Neuronal stem cell (in vitro differentiated cells): ENCODE data around the gene PAK6.

Experiments used
- DNase-seq: peaks from one replicate; pipeline ENCODE4 v3.0.0-alpha.2; 2013; ENCODE audit warnings: low spot score
- H2AFZ ChIP-seq: one replicate; pipeline ENCODE4 v1.6.1; 2013; ENCODE audit warnings: mild to moderate bottlenecking, low read length, inconsistent platforms
- H2AK5ac ChIP-seq: 2 replicates; pipeline ENCODE4 v1.6.1; 2013; ENCODE audit warnings: low read depth, mild to moderate bottlenecking, inconsistent platforms, low read length, moderate library complexity, mixed read lengths
- H2BK120ac ChIP-seq: 2 replicates; pipeline ENCODE4 v1.6.1; 2013; ENCODE audit warnings: low read depth, mild to moderate bottlenecking, inconsistent platforms, low read length, moderate library complexity, mixed read lengths
- H2BK12ac ChIP-seq: one replicate; pipeline ENCODE4 v1.6.1; 2013; ENCODE audit warnings: low read length, inconsistent platforms
- H2BK15ac ChIP-seq: 2 replicates; pipeline ENCODE4 v1.6.1; 2013; ENCODE audit warnings: mild to moderate bottlenecking, low read length, inconsistent platforms, mixed read lengths
- H2BK5ac ChIP-seq: one replicate; pipeline ENCODE4 v1.6.1; 2013; ENCODE audit warnings: inconsistent platforms, mild to moderate bottlenecking, low read length, moderate library complexity
- H3K14ac ChIP-seq: one replicate; pipeline ENCODE4 v1.6.1; 2013; ENCODE audit warnings: low read length, inconsistent platforms
- H3K18ac ChIP-seq: 2 replicates; pipeline ENCODE4 v1.6.1; 2013; ENCODE audit warnings: low read length, inconsistent platforms
- H3K23ac ChIP-seq: 2 replicates; pipeline ENCODE4 v1.6.1; 2013; ENCODE audit warnings: low read depth, mild to moderate bottlenecking, mixed read lengths, low read length, inconsistent platforms; ENCODE audit not compliant: poor library complexity
- H3K27ac ChIP-seq: replicated peaks from 3 replicates; pipeline ENCODE4 v1.5.1; 2013; ENCODE audit warnings: low read length, inconsistent platforms
- H3K27me3 ChIP-seq, 3 experiments: 2 replicates each; pipeline ENCODE4 v1.6.1; 2013; ENCODE audit warnings: low read length in 3 of 3, mild to moderate bottlenecking in 2 of 3, inconsistent platforms in 1 of 3, low read depth in 1 of 3, mixed read lengths in 1 of 3, moderate library complexity in 1 of 3; ENCODE audit not compliant: control insufficient read depth in 3 of 3, insufficient read depth in 3 of 3
- H3K36me3 ChIP-seq, 2 donors: replicated peaks in 1 of 2; 2 replicates each; pipeline ENCODE4 v1.6.1; 2013; ENCODE audit warnings: low read length in 2 of 2; ENCODE audit not compliant: control insufficient read depth in 2 of 2, insufficient read depth in 2 of 2
- H3K4ac ChIP-seq: 2 replicates; pipeline ENCODE4 v1.6.1; 2013; ENCODE audit warnings: inconsistent platforms, mild to moderate bottlenecking, low read length, moderate library complexity
- H3K4me1 ChIP-seq, 2 donors: 1 replicate in 1 of 2; 2 replicates in 1 of 2; pipeline ENCODE4 v1.6.1; 2013; ENCODE audit warnings: low read length in 2 of 2, low read depth in 1 of 2; ENCODE audit not compliant: control insufficient read depth in 2 of 2, insufficient read depth in 1 of 2
- H3K4me2 ChIP-seq: one replicate; pipeline ENCODE4 v1.6.1; 2013; ENCODE audit warnings: mild to moderate bottlenecking, low read length, inconsistent platforms; ENCODE audit not compliant: insufficient read depth, poor library complexity, severe bottlenecking
- H3K4me3 ChIP-seq, 2 donors: 2 replicates each; pipeline ENCODE4 v1.5.1; 2013; ENCODE audit warnings: low read length in 2 of 2, mild to moderate bottlenecking in 2 of 2, inconsistent platforms in 1 of 2, moderate library complexity in 1 of 2
- H3K79me1 ChIP-seq: one replicate; pipeline ENCODE4 v1.6.1; 2013; ENCODE audit warnings: low read depth, mild to moderate bottlenecking, inconsistent platforms, low read length, moderate library complexity
- H3K9ac ChIP-seq: one replicate; pipeline ENCODE4 v1.6.1; 2013; ENCODE audit warnings: mild to moderate bottlenecking, low read depth, low read length, inconsistent platforms; ENCODE audit not compliant: poor library complexity
- H3K9me3 ChIP-seq, 2 donors: replicated peaks in 1 of 2; 2 replicates each; pipeline versions ENCODE3 to v1.6.1; 2013; ENCODE audit warnings: low read length in 2 of 2, mild to moderate bottlenecking in 2 of 2, inconsistent platforms in 1 of 2, low read depth in 1 of 2, mixed read lengths in 1 of 2, moderate library complexity in 1 of 2; ENCODE audit not compliant: control insufficient read depth in 2 of 2, insufficient read depth in 1 of 2
- H4K8ac ChIP-seq: one replicate; pipeline ENCODE4 v1.6.1; 2013; ENCODE audit warnings: low read depth, mild to moderate bottlenecking, inconsistent platforms, low read length, moderate library complexity
- H4K91ac ChIP-seq: one replicate; pipeline ENCODE4 v1.6.1; 2013; ENCODE audit warnings: low read length, low read depth, mild to moderate bottlenecking, inconsistent platforms; ENCODE audit not compliant: poor library complexity
- WGBS, 2 donors: extraction: QIAGEN DNeasy Blood & Tissue Kit; methylation state at CpG; one replicate each; pipeline ENCODE4 v1.1.7; 2013; ENCODE audit warnings: missing lambda C conversion rate in 2 of 2, mixed read lengths in 1 of 2; ENCODE audit not compliant: insufficient read length in 2 of 2, insufficient replicate concordance in 1 of 2; ENCODE audit errors: extremely low coverage in 2 of 2; 5-methylcytosine and 5-hydroxymethylcytosine counted together

PAK6 gene

GRCh38 chr15:40267670-40268069 lies 28.8 kb downstream of the PAK6 start:
- no peak for DNase-seq
- H3K9ac ChIP-seq = peak overlapping the region; percentile 12
- H2AK5ac ChIP-seq = no peak overlapping the region
- H3K4ac ChIP-seq = no peak overlapping the region
- H2BK12ac ChIP-seq = peak overlapping the region; percentile 31
- H3K27ac ChIP-seq = no peak overlapping the region
- peaks cover 0 to 1% of the 10 kb centered on the region in 2 donors for H3K9me3 ChIP-seq
- no peak overlapping the region for H4K91ac ChIP-seq
- H4K8ac ChIP-seq = no peak overlapping the region
- no CpG with 5 or more reads among the region's 4 CpGs for WGBS, 2 donors
- H2BK5ac ChIP-seq = no peak overlapping the region
- no peaks in the 10 kb centered on the region for H3K36me3 ChIP-seq
- H3K14ac ChIP-seq = no peak overlapping the region
- H3K79me1 ChIP-seq = peaks cover under 1% of the 10 kb centered on the region
- no peak overlapping the region for H2BK120ac ChIP-seq
- no peak overlapping the region for H3K4me2 ChIP-seq
- no peak overlapping the region for H2BK15ac ChIP-seq
- no peak overlapping the region for H3K23ac ChIP-seq
- no peak overlapping the region for H2AFZ ChIP-seq
- no peaks in the 10 kb centered on the region for H3K27me3 ChIP-seq
- no peak overlapping the region for H3K4me3 ChIP-seq
- peak overlapping the region; percentile 57 for H3K18ac ChIP-seq
- peaks cover 5 to 15% of the 10 kb centered on the region in 2 donors for H3K4me1 ChIP-seq

DNA sequence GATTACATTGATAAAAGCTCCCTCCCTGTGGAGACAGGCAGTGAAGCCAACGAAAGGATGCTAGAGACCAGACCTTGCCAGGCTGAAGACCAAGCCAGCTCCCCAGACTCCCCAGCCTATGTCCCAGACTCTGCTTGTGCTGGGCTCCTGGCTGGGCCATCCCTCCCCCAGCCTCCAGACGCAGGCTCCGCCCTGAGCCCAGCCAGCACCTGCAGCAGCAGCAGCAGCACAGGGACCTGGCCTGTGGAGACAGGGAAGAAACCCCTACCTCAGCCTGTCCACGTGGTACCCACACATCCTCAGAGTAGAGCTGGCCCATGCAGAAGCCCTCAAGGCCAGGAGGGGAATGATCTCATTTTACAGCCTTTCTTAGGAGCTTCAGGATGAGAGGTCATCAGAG lies 30.7 kb downstream of the PAK6 start:
- no peak for DNase-seq
- H3K9ac ChIP-seq = peak overlapping the region; percentile 16
- peaks cover 1% of the 10 kb centered on the region for H3K79me1 ChIP-seq

GRCh38 chr15:40270246-40270995 lies 31.6 kb downstream of the PAK6 start:
- Histone ChIP-seq H2AK5ac (peak overlapping the region; percentile 4), H3K9me3 (peaks cover 0 to 3% of the 10 kb centered on the region in 2 donors), H4K8ac (no peak overlapping the region), H3K27me3 (no peaks in the 10 kb centered on the region), H3K4me1 (peaks cover 5 to 15% of the 10 kb centered on the region in 2 donors), H3K36me3 (no peaks in the 10 kb centered on the region), H3K79me1 (peaks cover 1% of the 10 kb centered on the region), H3K18ac (no peak overlapping the region), H3K4ac (no peak overlapping the region), H3K4me2 (no peak overlapping the region), H2BK5ac (no peak overlapping the region), H3K9ac (no peak overlapping the region), H2AFZ (no peak overlapping the region), H4K91ac (no peak overlapping the region), H3K27ac (no peak overlapping the region), H2BK15ac (no peak overlapping the region), H2BK12ac (no peak overlapping the region), H3K23ac (no peak overlapping the region), H3K14ac (no peak overlapping the region), H3K4me3 (no peak overlapping the region), H2BK120ac (no peak overlapping the region)
- no CpG with 5 or more reads among the region's 11 CpGs for WGBS, 2 donors
- DNase-seq = no peak

More for the DNA sequence above, 30.7 kb downstream of the PAK6 start:
- no CpG with 5 or more reads among the region's 4 CpGs for WGBS, 2 donors
- H2BK120ac ChIP-seq = no peak overlapping the region
- H2BK12ac ChIP-seq = no peak overlapping the region
- H3K4me1 ChIP-seq = peaks cover 5 to 15% of the 10 kb centered on the region in 2 donors
- no peak overlapping the region for H3K23ac ChIP-seq
- H3K27ac ChIP-seq = no peak overlapping the region
- H2AFZ ChIP-seq = no peak overlapping the region
- H4K8ac ChIP-seq = no peak overlapping the region
- H2BK15ac ChIP-seq = no peak overlapping the region
- H3K27me3 ChIP-seq = no peaks in the 10 kb centered on the region
- no peaks in the 10 kb centered on the region for H3K36me3 ChIP-seq
- peak overlapping the region; percentile 8 for H2AK5ac ChIP-seq
- H4K91ac ChIP-seq = no peak overlapping the region
- no peak overlapping the region for H3K4ac ChIP-seq
- peaks cover 0 to 3% of the 10 kb centered on the region in 2 donors for H3K9me3 ChIP-seq
- H3K4me3 ChIP-seq = no peak overlapping the region
- H3K4me2 ChIP-seq = no peak overlapping the region
- H3K18ac ChIP-seq = no peak overlapping the region
- H2BK5ac ChIP-seq = no peak overlapping the region
- H3K14ac ChIP-seq = no peak overlapping the region

- peak overlapping the region; percentile 75 for H3K23ac ChIP-seq
- peak overlapping the region; percentile 80 for H3K18ac ChIP-seq
- no peak overlapping the region for H2BK120ac ChIP-seq
- H3K4me1 ChIP-seq = peaks cover 5 to 10% of the 10 kb centered on the region in 2 donors
- no peak overlapping the region for H3K27ac ChIP-seq
- H3K27me3 ChIP-seq = no peaks in the 10 kb centered on the region
- DNase-seq = no peak
- H2BK5ac ChIP-seq = peak overlapping the region; percentile 59
- peaks cover 1% of the 10 kb centered on the region for H3K79me1 ChIP-seq
- peak overlapping the region; percentile 83 for H3K9ac ChIP-seq
- H3K36me3 ChIP-seq = no peaks in the 10 kb centered on the region
- H3K4me2 ChIP-seq = no peak overlapping the region
- no peak overlapping the region for H4K8ac ChIP-seq
- H3K4me3 ChIP-seq = peak overlapping the region in 1 of 2 donors; percentile 9
- H2BK12ac ChIP-seq = peak overlapping the region; percentile 32
- peak overlapping the region; percentile 15 for H2AFZ ChIP-seq
- H4K91ac ChIP-seq = no peak overlapping the region
- H3K14ac ChIP-seq = peak overlapping the region; percentile 91
- H3K4ac ChIP-seq = peak overlapping the region; percentile 56
- H3K9me3 ChIP-seq = peaks cover 0 to 3% of the 10 kb centered on the region in 2 donors
- no CpG with 5 or more reads among the region's 25 CpGs for WGBS, 2 donors
- peak overlapping the region; percentile 60 for H2BK15ac ChIP-seq
- H2AK5ac ChIP-seq = peak overlapping the region; percentile 89
Measured at GRCh38 chr15:40271685-40272484, 33.0 kb downstream of the PAK6 start.
